ENCODE data around the gene LRRC37A.
"Not testable (repeated sequence)": the region's sequence is repeated elsewhere in the genome, so short reads cannot be mapped to it uniquely, and the experiment has no call there.

LRRC37A gene

DNA sequence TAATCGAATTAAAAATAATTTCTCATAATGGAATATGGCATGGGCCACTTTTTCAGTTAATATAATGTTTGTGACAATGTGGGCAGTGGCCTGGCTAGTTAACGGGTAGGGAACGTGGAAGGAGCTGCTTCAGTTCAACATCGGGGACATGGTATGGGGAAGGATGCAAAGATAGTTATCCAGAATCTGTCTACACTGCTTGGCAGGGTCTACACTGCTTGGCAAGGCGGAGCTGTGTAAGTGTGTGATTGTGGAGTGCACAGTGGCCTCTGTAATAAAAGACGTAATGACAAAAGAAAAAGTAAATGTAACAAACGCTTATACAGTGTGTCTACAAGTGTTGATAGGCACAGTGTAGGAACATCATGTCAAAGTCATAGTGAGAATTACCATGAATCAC is 7.3 kb upstream of the LRRC37A start:
- not testable (repeated sequence) for DNase-seq (ENCODE audit: low read depth in 2 of 2)

DNA sequence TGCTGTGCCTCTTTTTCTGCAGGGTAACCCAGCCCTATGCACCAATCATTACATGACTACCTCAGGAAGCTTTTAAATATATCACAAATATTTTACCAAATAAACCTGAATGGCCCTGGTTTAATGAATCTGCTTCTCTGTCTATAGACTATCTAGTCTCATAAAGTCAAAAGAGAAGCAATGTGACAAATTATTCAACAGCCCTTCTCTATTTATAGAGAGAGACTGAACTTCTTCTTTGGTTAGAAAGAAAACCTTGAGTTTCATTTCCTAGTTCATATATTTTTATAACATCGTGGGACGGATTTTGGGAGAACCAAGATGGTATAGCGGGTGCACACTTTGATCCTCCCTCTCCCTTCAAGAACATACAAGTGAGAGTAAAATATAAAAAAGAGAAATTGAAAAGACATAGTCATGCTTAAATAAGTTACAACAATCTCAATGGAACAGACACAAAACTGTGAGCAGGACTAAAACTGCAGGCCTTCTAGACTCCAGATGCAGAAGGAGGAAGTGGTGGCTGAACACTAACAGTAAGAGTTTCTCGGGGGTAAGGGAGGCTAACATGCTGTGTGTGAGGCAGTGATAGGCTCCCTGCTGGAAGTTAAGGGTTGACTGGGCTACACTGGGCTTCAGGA is 3.9 kb upstream of the LRRC37A start:
- not testable (repeated sequence) for DNase-seq (ENCODE audit: low read depth in 2 of 2)

GRCh38 chr17:46291618-46292017 is 3.3 kb upstream of the LRRC37A start:
- DNase-seq (ENCODE audit: low read depth in 2 of 2), result not testable (repeated sequence)

GRCh38 chr17:46341220-46341619 is 46.3 kb downstream of the LRRC37A start:
- DNase-seq (ENCODE audit: low read depth in 2 of 2), result not testable (repeated sequence)

GRCh38 chr17:46342131-46342530 is 47.2 kb downstream of the LRRC37A start:
- DNase-seq (ENCODE audit: low read depth in 2 of 2), result not testable (repeated sequence)

DNA sequence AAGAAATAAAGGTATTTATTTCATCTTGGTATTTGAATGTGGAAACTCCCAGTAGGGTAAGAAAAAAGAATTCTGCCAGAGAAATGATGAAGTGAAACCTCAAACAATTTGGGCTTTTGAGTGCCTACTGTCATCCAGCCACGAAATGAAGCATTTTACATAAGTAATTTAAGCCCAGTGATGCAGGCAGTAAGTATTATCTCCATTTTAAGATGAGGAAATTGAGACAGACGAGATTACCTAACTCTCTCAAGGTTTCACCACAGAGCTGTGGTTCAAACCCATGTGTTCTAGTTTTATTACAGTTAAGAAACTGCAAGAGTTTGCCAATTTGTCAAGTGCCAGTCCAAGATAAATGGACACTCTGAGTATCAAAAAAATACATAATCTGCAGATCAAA is 53.4 kb downstream of the LRRC37A start:
- not testable (repeated sequence) for DNase-seq (ENCODE audit: low read depth in 2 of 2)

DNA sequence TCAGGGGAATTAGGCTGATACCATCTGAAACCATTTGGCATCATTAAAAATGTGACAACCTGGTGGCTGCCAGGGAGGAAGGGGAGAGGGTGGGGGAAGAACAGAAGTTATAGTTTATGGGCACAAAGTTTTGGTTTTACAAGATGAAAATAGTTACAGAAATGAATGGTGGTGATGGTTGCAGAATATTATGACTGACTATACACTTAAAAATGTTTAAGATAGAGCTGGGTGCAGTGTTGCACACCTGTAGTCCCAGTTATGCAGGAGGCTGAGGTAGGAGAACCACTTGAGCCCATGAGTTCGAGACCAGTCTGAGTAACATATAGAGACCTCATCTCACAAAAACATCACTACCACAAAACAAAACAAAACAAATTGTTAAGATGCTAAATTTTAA is 54.1 kb downstream of the LRRC37A start:
- DNase-seq (ENCODE audit: low read depth in 2 of 2), result not testable (repeated sequence)

DNA sequence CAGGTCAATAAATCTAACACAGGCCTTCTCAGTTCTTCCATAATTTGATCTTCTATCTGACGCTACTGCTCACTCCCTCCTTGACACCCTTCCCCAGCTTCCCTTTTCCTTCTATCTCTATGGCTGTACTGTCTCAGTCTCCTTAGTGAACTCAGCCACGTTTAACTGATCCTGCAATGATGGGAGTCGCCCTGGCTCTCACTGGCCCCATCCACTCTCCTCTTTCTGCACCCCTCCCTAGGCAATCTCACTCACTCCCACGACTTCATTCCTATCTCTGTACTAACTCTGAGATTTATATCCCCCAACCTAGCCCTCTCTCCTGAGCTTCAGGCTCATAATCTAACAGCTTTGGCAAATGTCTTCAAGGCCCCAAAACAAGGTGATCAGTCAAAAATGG is 58.9 kb downstream of the LRRC37A start:
- DNase-seq (ENCODE audit: low read depth in 2 of 2), result not testable (repeated sequence)

GRCh38 chr17:46361145-46361735 is 66.3 kb downstream of the LRRC37A start:
- not testable (repeated sequence) for DNase-seq (ENCODE audit: low read depth in 2 of 2)

DNA sequence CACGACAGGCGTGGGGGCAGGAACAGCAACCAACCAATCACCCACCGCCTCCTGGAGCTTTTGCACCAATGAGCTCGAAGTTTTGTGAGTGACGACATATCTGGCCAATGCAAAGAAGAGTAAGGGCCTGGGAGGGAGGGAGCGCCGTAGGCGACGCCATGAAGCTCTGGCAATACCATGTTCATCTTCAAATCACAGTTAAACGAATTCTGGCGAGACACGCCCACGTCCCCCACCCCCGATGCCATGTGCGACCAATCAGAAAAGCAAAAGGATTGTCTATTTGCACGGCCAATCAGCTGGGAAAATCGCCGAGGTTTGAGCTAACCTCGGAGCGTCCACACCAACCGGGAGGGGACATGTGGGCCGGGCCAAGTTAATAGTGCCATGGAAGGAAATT is 66.8 kb downstream of the LRRC37A start, which contains the start of gene ARL17B:
ARL17B (minus strand) TSS at position 12 of the 400 bp plus-strand sequence. CDS start 3,369 bp downstream, outside the sequence.
- peak; percentile 74 to 77 for DNase-seq (ENCODE audit: low read depth in 2 of 2)

DNA sequence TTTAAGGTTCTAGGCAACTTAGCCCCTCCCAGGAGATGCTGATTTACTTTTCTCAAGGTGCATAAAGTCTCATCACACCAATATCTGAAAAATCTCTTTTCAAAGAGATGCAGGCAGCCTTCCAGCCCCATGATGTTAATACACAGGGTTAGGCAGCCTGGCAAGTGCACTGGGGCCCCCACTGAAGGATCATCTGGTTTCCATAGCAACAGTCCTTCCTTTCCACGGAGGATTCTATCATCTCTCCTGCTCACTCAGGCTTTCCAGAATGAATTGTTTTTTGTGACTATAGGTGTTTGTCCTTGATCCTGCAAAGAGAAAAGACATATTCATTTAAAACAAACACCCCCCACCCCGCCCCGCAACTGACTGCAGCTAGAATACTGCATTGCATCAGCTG is 72.6 kb downstream of the LRRC37A start:
- not testable (repeated sequence) for DNase-seq (ENCODE audit: low read depth in 2 of 2)

- DNase-seq (ENCODE audit: low read depth in 2 of 2), result not testable (repeated sequence)
These were observed 77.6 kb downstream of the LRRC37A start for GRCh38 chr17:46372236-46373229.

DNA sequence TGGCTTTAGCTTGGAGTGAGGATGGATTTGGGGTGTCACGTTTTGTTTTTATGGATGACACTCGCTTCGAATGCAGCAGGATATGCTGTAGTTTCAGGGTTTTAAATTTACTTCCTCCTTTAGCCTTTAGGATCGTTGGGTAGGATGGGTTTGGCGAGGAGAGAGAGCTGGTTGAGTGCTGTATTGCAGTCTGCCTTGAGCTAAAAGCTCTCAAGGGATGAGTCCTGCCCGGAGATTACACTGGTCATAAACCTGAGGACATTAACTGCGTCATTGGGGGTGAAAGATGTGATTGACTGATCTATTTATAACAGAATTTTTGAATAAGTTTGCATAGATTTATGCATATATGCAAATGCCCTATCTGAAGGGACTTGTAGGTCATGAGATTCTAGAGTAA is 78.5 kb downstream of the LRRC37A start:
- not testable (repeated sequence) for DNase-seq (ENCODE audit: low read depth in 2 of 2)

GRCh38 chr17:46383118-46383517 is 88.2 kb downstream of the LRRC37A start:
- DNase-seq (ENCODE audit: low read depth in 2 of 2), result not testable (repeated sequence)

GRCh38 chr17:46385491-46385890 is 90.6 kb downstream of the LRRC37A start:
- DNase-seq (ENCODE audit: low read depth in 2 of 2), result not testable (repeated sequence)

All from stimulated activated CD4-positive, alpha-beta T cell treated with anti-CD3 and anti-CD28 coated beads, Interleukin-4, amount 100 ng/mL, for 48 hours (primary cell).